GM19193 (cell line): ENCODE results near the gene IPO13.

Experiments used
- POLR2A ChIP-seq: IDR thresholded peaks from 4 replicates; pipeline ENCODE4 v1.6.1; 2011; ENCODE audit not compliant: insufficient read depth, insufficient read length; ENCODE audit errors: extremely low read depth

Gene IPO13

DNA sequence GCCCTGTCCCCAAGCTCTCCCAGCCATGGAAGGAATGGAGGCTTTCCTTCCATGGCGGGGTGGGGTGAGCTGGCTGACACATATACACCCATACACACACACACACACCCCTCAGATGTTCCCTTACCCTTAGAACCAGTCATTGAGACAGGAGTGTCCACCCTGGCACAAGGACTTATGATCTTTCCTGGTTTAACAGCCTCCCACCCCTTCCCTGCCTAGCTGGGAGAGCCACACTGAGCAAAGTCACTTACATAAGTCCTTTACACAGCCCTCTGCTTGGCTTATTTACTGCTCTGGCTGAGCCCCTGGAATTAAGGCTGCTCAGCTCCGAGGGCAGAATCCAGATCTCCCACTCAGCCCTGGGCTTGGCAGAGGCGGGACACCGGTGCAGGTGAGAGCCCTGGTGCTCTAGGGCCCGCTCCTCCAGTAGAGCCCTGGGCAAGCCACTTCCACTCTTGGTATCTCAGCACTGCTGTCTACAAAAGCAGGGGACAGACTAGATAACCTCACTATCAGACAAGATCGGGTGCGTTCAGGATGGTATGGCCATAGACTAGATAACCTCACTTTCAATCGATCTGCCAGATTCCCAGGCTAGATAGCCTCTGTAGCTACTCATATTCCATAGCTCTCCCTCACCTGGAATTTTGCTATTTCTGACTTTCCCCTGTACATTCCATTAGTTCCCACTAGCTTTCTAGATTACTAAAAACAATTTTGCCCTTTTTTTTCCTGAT is 67.8 kb downstream of the IPO13 start:
- no peak for TF ChIP-seq POLR2A

DNA sequence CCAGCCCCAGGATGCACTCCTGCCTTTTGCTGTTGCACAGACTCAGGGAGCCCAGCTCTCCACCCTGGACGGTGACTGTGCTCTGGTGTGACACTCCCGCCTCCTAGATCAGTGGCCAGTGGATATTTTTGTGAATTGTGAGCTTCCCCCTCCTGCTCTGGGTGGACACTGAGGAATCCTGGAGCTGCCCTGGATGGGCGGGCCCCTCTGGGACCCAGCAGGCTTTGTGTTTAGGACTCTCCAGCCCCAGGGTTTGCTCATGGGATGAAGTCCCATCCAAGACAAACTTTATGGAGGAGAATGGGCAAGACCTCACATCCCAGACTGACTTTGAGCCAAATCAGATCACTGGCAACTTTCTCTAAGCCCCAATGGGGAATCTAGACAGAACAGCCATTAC is 68.5 kb downstream of the IPO13 start:
- TF ChIP-seq POLR2A: no peak

DNA sequence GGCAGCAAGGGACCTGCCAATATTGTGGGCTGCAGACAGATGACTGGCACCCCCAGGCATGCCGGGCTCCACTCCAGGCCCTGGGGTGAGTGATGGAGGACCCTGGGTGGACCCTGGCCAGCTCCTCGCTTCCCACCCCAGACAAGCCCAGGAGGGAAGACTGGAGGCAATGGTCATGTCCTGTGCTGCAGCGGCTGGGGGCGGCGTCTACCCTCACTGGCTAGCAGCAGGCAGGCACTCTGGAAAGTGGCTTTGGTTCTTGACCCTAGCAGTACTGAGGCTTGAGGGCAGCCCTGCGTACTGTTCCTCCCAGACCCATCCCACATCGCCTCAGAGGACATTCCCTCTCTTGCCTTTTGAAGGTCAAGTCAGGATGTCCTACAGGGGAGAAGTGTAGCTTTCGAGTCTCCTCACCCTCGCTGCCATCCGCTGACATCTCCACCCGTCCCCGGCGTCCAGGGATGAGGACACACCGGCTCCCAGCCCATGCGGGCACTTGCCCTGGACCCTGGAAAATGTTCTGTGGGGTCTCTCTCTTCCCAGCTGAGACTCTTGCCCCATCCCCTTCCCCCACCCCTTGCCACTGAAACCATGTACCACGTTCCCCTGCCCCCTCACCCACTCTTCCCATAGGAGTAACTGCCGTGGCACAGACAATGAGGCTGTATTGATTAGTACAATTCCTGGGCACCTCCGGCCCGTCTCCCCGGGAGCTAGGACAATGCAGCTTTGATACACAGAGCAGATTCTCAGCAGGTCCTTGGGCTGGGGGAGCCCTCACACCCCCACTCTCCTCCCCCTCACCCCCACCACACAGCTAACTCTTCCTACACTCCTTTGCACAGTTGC is 69.5 kb downstream of the IPO13 start:
- TF ChIP-seq POLR2A: no peak

DNA sequence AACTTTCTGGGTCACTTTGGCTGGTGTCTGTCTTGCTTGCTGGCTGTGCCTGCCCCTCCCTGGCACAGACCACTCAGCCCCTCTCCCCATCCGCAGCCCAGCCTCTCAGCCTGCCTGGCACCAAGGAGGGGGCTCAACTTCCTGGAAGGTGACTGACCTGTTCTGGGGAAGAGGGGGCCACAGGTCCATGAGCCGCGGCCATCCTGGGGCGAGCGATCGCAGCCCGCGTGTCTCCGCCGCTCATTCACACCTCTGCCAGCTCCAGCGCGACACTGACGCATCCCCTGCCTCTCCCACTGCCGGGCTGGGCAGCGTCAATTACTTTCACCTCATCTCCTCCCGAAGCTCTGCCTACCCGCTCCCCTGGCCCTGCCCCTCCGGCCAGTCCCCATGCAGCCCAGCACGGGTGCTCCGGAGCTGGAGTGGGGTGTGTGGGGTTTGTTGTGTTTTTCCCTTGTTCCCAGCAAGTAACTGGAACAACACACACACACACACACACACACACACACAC is 70.2 kb downstream of the IPO13 start:
- TF ChIP-seq POLR2A: no peak
